ENCODE data around the gene SPAG16. TPM values are rescaled to one million over a fixed set of nuclear protein-coding genes. Genes with fewer than 3 reads are reported as not detected.

Gene SPAG16
- polyA plus RNA-seq, 2 of the 4 experiments (the other 2 are of a cell fraction): 19.1 to 27.6 TPM

GRCh38 chr2:213740453-213740852 is 456.2 kb downstream of the SPAG16 start:
- H3K4me3 ChIP-seq: no peak overlapping the region
- no peak overlapping the region for H3K4me2 ChIP-seq
- ChIA-PET POLR2A (no interaction called here), CTCF (no interaction called here)
- H3K9me3 ChIP-seq: no peaks in the 10 kb centered on the region
- ATAC-seq (no peak), FAIRE-seq (no peak), DNase-seq (ENCODE audit: low read depth in 1 of 2, low spot score in 1 of 2) (no peak)
- H3K27ac ChIP-seq: no peak overlapping the region
- no peaks in the 10 kb centered on the region for H3K4me1 ChIP-seq
- WGBS (ENCODE audit: missing lambda C conversion rate): 48% methylated on average over 3 of the region's 3 CpGs
- TF ChIP-seq PBX3 (IDR thresholded peaks at IDR 0.05) (no peak), FOSB (CRISPR knock-in tag; IDR thresholded peaks at IDR 0.05) (no peak), RAD21 (conservative IDR thresholded peaks at IDR 0.05 in 1 of 2, IDR thresholded peaks at IDR 0.05 in 1 of 2) (no peak), EHMT2 (IDR thresholded peaks at IDR 0.05; ENCODE audit: low read depth) (no peak), FOSL2 (IDR thresholded peaks at IDR 0.05) (no peak), FOSL2 (CRISPR knock-in tag; IDR thresholded peaks at IDR 0.05) (no peak), SMC3 (IDR thresholded peaks at IDR 0.05) (no peak), CBX8 (IDR thresholded peaks at IDR 0.05) (no peak), HOXA7 (CRISPR knock-in tag; IDR thresholded peaks at IDR 0.05) (no peak)

- Histone ChIP-seq H3K4me3 (no peak overlapping the region), H3K27ac (no peak overlapping the region), H3K9me3 (no peaks in the 10 kb centered on the region), H3K4me1 (no peaks in the 10 kb centered on the region), H3K4me2 (no peak overlapping the region)
- CTCF ChIA-PET: no interaction called here
- POLR2A ChIA-PET: no interaction called here
- TF ChIP-seq NPAS2 (CRISPR knock-in tag; IDR thresholded peaks at IDR 0.05; ENCODE audit: borderline replicate concordance) (no peak), CHD4 (IDR thresholded peaks at IDR 0.05; ENCODE audit: borderline replicate concordance) (no peak), ZSCAN20 (CRISPR knock-in tag; IDR thresholded peaks at IDR 0.05) (no peak), KDM5A (IDR thresholded peaks at IDR 0.05) (no peak), MAZ (IDR thresholded peaks at IDR 0.05; ENCODE audit: borderline replicate concordance, low read depth, low read length) (no peak), ZNF302 (CRISPR knock-in tag; IDR thresholded peaks at IDR 0.05) (no peak), E2F6 (IDR thresholded peaks at IDR 0.05; ENCODE audit: borderline replicate concordance, low read depth) (no peak)
- no peak for ATAC-seq
- WGBS (ENCODE audit: missing lambda C conversion rate): 62% methylated on average over 6 of the region's 6 CpGs
- no peak for DNase-seq (ENCODE audit: low read depth in 1 of 2, low spot score in 1 of 2)
- FAIRE-seq: no peak
Measured at GRCh38 chr2:213751446-213751845, 467.2 kb downstream of the SPAG16 start.

- Histone ChIP-seq H3K4me3 (no peak overlapping the region), H3K27ac (no peak overlapping the region), H3K4me1 (no peaks in the 10 kb centered on the region), H3K9me3 (no peaks in the 10 kb centered on the region), H3K4me2 (no peak overlapping the region)
- ATAC-seq: no peak
- no peak for DNase-seq (ENCODE audit: low read depth in 1 of 2, low spot score in 1 of 2)
- 69% methylated on average over 2 of the region's 2 CpGs for WGBS (ENCODE audit: missing lambda C conversion rate)
- FAIRE-seq: no peak
- POLR2A ChIA-PET: no interaction called here
- CTCF ChIA-PET: no interaction called here
- TF ChIP-seq CHD4 (IDR thresholded peaks at IDR 0.05; ENCODE audit: borderline replicate concordance) (no peak), USF2 (IDR thresholded peaks at IDR 0.05) (no peak), HEYL (CRISPR knock-in tag; IDR thresholded peaks at IDR 0.05) (no peak), KDM5A (IDR thresholded peaks at IDR 0.05) (no peak), MAX (IDR thresholded peaks at IDR 0.05) (no peak), NPAS2 (CRISPR knock-in tag; IDR thresholded peaks at IDR 0.05; ENCODE audit: borderline replicate concordance) (no peak), EHF (CRISPR knock-in tag; IDR thresholded peaks at IDR 0.05) (no peak), HOXB5 (CRISPR knock-in tag; IDR thresholded peaks at IDR 0.05) (no peak), KDM1A (IDR thresholded peaks at IDR 0.05; ENCODE audit: low read depth) (no peak), RNF2 (IDR thresholded peaks at IDR 0.05; ENCODE audit: borderline replicate concordance, low read depth) (no peak), RCOR1 (IDR thresholded peaks at IDR 0.05; ENCODE audit: low read depth, low read length) (no peak)
Measured at GRCh38 chr2:213752575-213752974, 468.3 kb downstream of the SPAG16 start.

Data from A549 (cell line).